SK-N-SH (cell line): ENCODE results near the gene EXOC4.

ENCODE experiments used
- POLR2AphosphoS5 ChIP-seq: IDR thresholded peaks from 2 replicates; pipeline ENCODE4 v1.6.1; 2012; ENCODE audit warnings: low read depth, low read length
- RAD21 ChIP-seq: IDR thresholded peaks from 2 replicates; pipeline ENCODE4 v1.6.1; 2012; ENCODE audit warnings: mild to moderate bottlenecking, low read length
- TF ChIP-seq, protein P1 (sequence below): fragments of 200-600 bp; sonication (generic); IDR thresholded peaks from 2 replicates; pipeline ENCODE4 v1.6.1; 2017; ENCODE audit warnings: antibody characterized with exemption, mild to moderate bottlenecking, moderate library complexity

DNA sequence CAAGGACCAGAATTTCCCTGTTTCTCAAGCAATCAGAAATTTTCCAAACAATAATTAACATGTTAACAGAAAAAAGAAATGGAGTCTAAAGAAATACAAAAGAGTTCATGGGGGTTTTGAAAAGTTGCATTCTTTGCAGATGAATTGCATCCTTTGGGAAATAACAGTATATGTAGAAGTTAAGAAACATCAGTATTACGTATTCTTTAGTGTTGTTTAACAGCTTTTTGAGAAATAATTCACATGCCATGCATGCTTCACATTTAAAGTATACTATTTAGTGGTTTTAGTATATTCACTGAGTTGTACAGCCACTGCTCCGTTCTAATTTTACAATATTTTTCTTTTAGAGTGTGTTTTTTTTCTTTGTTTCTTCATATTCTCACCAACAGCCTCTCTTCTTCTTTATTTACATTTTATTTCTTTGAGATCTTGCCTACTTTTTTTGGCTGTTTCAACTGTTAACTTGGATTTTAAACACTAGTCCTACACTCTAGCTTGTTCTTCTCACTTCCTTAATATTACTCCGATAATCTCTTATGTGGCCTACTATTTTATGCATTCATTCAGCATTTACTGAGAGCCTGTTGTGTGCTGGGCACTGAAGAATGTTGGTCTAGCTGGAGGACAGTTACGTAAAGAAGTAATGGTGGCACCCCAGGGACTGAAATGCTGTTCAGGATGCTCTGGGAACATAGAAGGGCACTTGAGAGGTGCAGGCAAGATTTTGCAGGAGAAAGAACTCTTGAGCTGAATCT is 330.1 kb downstream of the EXOC4 start:
- TF ChIP-seq RAD21: no peak
- TF ChIP-seq, protein P1, sequence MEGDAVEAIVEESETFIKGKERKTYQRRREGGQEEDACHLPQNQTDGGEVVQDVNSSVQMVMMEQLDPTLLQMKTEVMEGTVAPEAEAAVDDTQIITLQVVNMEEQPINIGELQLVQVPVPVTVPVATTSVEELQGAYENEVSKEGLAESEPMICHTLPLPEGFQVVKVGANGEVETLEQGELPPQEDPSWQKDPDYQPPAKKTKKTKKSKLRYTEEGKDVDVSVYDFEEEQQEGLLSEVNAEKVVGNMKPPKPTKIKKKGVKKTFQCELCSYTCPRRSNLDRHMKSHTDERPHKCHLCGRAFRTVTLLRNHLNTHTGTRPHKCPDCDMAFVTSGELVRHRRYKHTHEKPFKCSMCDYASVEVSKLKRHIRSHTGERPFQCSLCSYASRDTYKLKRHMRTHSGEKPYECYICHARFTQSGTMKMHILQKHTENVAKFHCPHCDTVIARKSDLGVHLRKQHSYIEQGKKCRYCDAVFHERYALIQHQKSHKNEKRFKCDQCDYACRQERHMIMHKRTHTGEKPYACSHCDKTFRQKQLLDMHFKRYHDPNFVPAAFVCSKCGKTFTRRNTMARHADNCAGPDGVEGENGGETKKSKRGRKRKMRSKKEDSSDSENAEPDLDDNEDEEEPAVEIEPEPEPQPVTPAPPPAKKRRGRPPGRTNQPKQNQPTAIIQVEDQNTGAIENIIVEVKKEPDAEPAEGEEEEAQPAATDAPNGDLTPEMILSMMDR: no peak
- TF ChIP-seq POLR2AphosphoS5: no peak
